ENCODE results near the gene PLCG1.
A peak's percentile ranks its signal among the peaks of the same experiment; 100 is the strongest.

The PLCG1 gene

DNA sequence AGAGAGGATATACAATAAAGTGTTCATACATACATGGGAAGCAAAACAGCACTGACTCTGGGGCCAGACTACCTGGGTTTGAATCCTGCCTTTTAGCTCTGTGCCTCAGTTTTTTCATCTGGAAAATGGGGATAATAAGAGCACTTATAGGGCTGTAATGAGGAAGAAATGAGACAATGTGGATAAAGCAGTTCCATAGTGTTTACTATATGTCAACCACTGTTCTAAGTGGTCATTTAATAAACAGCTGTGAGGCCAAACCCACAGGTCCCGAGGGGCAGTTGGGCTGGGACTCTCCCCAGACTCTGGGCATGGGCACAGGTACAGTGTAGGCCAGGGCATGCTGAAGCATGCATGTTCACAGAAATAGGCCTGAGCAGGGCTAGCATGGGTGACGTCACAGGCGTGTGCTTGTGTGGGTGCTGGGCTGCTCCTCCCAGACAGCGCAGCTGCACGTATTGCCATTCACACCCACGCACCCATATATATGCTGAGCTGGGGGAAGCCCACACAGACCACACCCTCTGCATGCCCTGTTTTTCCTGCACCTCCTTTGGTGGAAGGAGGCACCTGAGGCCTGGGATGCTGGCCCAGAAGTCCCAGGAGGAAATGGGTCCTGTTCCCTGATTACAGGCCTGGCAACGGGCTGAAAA lies 3.5 kb upstream of the PLCG1 start:
- H3K9me3 Mint-ChIP-seq = no peaks in the 10 kb centered on the region
- H3K27ac Mint-ChIP-seq = peak overlapping the region; percentile 39
- no peak overlapping the region for H3K4me3 Mint-ChIP-seq
- no peaks in the 10 kb centered on the region for H3K27me3 Mint-ChIP-seq (ENCODE audit: low read depth)
- H3K4me1 Mint-ChIP-seq (ENCODE audit: low read depth) = peaks cover 32% of the 10 kb centered on the region
- DNase-seq (ENCODE audit: low spot score) = peak; percentile 61
- peaks cover 9% of the 10 kb centered on the region for H3K36me3 Mint-ChIP-seq (ENCODE audit: low read depth)

GRCh38 chr20:41134362-41135186 lies 2.8 kb upstream of the PLCG1 start:
- Mint-ChIP-seq H3K27me3 (ENCODE audit: low read depth) (no peaks in the 10 kb centered on the region), H3K36me3 (ENCODE audit: low read depth) (peaks cover 14% of the 10 kb centered on the region)

GRCh38 chr20:41135187-41135887 lies 2.0 kb upstream of the PLCG1 start:
- Mint-ChIP-seq H3K27ac (peak overlapping the region; percentile 88), H3K36me3 (ENCODE audit: low read depth) (peaks cover 22% of the 10 kb centered on the region), H3K4me3 (peak overlapping the region; percentile 87), H3K4me1 (ENCODE audit: low read depth) (peaks cover 41% of the 10 kb centered on the region), H3K27me3 (ENCODE audit: low read depth) (no peaks in the 10 kb centered on the region), H3K9me3 (no peaks in the 10 kb centered on the region)
- DNase-seq (ENCODE audit: low spot score) = peak; percentile 55

More at GRCh38 chr20:41134362-41135186, 2.8 kb upstream of the PLCG1 start:
- H3K4me1 Mint-ChIP-seq (ENCODE audit: low read depth) = peaks cover 34% of the 10 kb centered on the region
- DNase-seq (ENCODE audit: low spot score) = no peak
- H3K4me3 Mint-ChIP-seq = no peak overlapping the region
- no peak overlapping the region for H3K27ac Mint-ChIP-seq
- no peaks in the 10 kb centered on the region for H3K9me3 Mint-ChIP-seq

DNA sequence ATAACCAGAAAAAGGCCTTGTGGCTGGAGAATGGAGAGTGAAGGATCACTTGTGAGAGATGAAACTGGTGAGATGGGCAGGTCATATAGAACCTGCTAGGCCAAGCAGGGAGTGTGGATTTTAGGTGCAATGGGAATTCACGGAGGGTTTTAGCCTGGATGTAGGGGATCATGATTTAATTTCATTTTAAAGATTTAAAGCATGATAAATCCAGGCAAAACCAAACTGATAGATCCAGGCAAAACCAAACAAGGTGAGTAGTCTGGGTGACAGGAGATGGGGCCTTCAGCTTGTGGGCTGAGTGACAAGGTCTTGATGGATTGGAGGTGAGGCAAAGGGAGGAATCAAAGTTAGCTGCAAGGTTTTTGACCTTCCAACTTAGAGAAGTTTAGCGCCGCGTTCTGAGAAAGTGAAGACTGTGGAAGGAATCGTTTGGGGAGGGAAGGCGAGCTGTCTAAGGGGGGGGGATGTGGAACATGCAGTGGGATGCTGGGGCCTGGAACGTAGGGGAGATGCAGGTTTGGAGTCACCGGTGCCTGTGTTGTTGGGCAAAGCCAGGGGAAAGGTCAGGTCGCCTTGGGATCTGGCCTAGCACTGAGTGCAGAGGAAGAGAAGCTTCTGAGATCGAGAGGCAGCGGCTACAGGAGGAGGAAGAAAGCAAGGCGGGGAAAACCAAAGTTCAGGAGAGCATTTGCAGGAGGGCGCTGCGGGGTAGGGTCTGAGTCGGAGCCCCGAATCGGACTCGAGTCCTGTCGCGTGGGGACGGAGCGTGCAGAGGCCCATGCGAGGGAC lies 1.3 kb upstream of the PLCG1 start:
- Mint-ChIP-seq H3K4me3 (peak overlapping the region; percentile 87), H3K36me3 (ENCODE audit: low read depth) (peaks cover 29% of the 10 kb centered on the region), H3K27me3 (ENCODE audit: low read depth) (no peaks in the 10 kb centered on the region), H3K9me3 (no peaks in the 10 kb centered on the region), H3K27ac (peak overlapping the region; percentile 88), H3K4me1 (ENCODE audit: low read depth) (peaks cover 46% of the 10 kb centered on the region)
- DNase-seq (ENCODE audit: low spot score) = peak; percentile 23

GRCh38 chr20:41137614-41138474 lies 501 bp downstream of the PLCG1 start:
- no peaks in the 10 kb centered on the region for H3K9me3 Mint-ChIP-seq
- H3K27ac Mint-ChIP-seq = peak overlapping the region; percentile 87
- H3K36me3 Mint-ChIP-seq (ENCODE audit: low read depth) = peaks cover 37% of the 10 kb centered on the region
- H3K4me1 Mint-ChIP-seq (ENCODE audit: low read depth) = peaks cover 61% of the 10 kb centered on the region
- H3K27me3 Mint-ChIP-seq (ENCODE audit: low read depth) = no peaks in the 10 kb centered on the region
- DNase-seq (ENCODE audit: low spot score) = peak; percentile 67
- H3K4me3 Mint-ChIP-seq = peak overlapping the region; percentile 92

DNA sequence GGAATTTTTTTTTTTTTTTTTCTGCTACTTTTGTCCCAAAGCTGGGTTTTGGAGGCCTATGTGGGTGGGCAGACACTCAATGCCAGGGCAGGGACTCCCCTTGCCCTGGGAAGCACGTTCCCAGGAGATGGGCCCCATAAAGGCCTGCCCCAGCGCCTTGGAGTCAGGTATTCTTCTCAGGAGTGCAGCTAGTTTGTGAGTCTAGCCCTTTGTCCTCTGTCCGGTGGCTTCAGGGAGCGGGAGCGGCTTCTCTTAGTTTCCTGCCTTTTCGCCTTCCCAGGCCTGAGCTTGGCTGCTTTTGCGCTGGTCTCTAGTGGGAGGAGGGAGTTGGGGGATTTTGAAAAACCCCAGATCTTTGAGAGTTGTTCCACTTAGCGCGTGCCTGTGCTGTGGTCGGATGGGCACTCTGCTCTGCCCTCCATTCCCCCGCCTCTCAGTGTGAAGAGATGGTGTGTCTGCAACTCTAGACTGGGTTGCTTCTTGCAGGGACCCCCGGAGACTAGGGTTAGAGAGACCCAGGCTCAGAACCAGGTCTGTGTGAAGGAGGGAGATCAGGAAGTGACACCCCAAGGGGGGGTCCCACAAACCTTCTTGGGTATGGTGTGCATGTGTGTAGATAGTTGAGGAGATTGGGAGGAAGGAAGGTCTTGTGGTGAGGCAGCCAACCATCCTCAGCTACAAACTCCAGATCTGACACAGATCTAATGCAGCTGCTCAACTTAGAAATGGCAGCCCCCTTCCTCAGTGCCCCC lies 1.3 kb downstream of the PLCG1 start:
- Mint-ChIP-seq H3K4me3 (peak overlapping the region; percentile 92), H3K27ac (peak overlapping the region; percentile 87), H3K4me1 (ENCODE audit: low read depth) (peaks cover 65% of the 10 kb centered on the region), H3K36me3 (ENCODE audit: low read depth) (peaks cover 40% of the 10 kb centered on the region), H3K27me3 (ENCODE audit: low read depth) (no peaks in the 10 kb centered on the region), H3K9me3 (no peaks in the 10 kb centered on the region)
- DNase-seq (ENCODE audit: low spot score) = peak; percentile 51

GRCh38 chr20:41139227-41140093 lies 2.1 kb downstream of the PLCG1 start:
- H3K4me3 Mint-ChIP-seq = peak overlapping the region; percentile 92
- no peaks in the 10 kb centered on the region for H3K27me3 Mint-ChIP-seq (ENCODE audit: low read depth)
- H3K36me3 Mint-ChIP-seq (ENCODE audit: low read depth) = peaks cover 47% of the 10 kb centered on the region
- no peaks in the 10 kb centered on the region for H3K9me3 Mint-ChIP-seq
- DNase-seq (ENCODE audit: low spot score) = peak; percentile 52
- peaks cover 69% of the 10 kb centered on the region for H3K4me1 Mint-ChIP-seq (ENCODE audit: low read depth)
- H3K27ac Mint-ChIP-seq = peak overlapping the region; percentile 87

DNA sequence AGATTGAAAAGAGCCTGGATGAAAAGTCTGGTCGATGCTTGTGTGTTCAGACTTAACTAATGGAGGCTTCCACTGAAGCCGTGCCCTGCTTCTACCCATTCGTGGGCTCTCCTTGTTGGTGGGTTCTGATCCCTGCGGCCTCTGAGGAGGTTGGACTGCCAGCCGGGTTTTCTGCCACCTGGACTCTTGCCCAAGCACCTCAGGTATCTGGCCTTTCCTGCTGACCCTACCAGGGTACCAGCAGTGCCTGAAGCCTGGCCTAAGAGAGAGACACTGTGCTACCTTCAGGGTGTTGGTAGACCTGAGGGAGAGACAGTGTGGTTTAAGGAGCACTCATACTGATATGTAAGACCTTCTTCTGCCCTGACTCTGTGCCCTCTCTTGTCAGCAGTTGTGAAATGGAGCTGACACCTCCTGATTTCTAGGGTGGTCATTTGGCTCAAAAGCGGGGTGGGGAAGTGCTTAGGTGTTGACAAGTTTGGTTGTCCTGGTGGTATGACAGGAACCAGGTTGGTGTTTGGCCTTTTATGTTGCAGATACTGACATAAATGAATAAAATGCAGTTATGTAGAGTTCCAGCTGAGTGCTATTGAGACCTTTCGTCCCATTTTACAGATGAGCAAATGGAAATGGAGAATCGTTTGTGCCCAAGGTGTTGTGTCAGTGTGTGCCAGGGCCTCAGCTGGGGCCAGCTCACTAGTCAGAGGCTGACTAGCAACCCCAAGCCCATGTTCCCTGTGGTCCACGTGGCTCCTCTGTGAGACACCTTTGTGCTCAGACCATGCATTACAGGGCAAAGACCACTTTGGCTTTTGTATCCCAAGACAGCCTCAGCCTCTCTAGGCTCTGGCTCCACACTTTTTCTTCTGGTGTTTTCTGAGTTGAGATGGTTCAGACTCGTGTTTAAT lies 3.1 kb downstream of the PLCG1 start:
- Mint-ChIP-seq H3K9me3 (no peaks in the 10 kb centered on the region), H3K27me3 (ENCODE audit: low read depth) (no peaks in the 10 kb centered on the region), H3K36me3 (ENCODE audit: low read depth) (peaks cover 56% of the 10 kb centered on the region), H3K4me3 (peak overlapping the region; percentile 92), H3K4me1 (ENCODE audit: low read depth) (peaks cover 70% of the 10 kb centered on the region), H3K27ac (peak overlapping the region; percentile 87)
- DNase-seq (ENCODE audit: low spot score) = no peak

DNA sequence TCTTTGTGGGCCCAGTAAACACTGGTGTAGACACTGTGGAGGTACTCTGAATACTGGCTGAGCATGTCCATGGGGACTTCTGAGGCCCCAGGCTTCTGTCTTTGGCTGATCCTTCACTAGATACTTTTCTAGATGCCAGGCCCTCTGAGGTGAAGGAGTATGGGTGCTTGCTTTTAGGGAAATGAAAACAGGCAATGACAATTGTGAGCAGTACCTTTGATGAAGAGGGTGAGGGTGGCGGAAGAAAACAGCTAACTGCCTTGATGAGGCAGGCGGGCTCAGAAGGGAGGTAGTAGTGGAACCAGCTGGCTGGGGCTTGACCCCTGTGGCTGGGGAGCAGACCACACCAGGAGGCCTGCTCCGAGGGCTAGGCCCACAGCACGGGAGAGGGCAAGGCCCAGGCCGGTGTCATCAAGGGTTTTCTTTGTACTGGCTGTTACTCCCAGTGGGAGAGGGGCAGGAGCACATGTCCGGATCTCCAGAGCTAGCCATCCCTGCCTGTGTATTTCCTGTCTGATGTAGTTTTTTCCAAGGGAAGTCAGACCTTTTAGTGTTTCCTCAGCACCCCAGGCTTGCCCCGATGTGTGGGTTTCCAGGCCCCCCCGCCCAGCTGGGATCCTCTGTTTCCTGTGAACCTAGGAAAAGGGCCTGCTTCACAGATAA lies 3.9 kb downstream of the PLCG1 start:
- H3K9me3 Mint-ChIP-seq = no peaks in the 10 kb centered on the region
- no peaks in the 10 kb centered on the region for H3K27me3 Mint-ChIP-seq (ENCODE audit: low read depth)
- peak overlapping the region; percentile 87 for H3K27ac Mint-ChIP-seq
- peaks cover 68% of the 10 kb centered on the region for H3K4me1 Mint-ChIP-seq (ENCODE audit: low read depth)
- peak overlapping the region; percentile 92 for H3K4me3 Mint-ChIP-seq
- peak; percentile 22 for DNase-seq (ENCODE audit: low spot score)
- H3K36me3 Mint-ChIP-seq (ENCODE audit: low read depth) = peaks cover 61% of the 10 kb centered on the region

DNA sequence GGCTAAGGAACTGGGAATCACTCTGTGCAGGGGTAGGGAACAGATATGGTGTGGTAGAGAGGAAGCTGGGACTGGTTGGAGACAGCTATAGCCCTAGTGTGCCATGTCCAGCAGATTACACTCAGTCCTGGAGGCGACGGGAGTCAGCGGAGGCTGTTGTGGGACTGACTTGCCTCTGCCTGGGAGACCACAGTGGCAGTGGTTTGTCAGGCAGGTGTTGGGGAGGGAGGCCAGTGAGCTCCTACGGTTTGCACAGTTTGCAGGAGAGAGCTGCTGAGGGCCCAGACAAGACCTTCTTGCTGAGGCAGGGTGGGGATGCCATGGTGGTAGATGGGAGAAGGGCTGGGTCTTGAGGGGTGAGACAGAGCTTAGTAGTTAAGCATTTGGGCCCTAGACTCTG lies 4.9 kb downstream of the PLCG1 start:
- Mint-ChIP-seq H3K27me3 (ENCODE audit: low read depth) (no peaks in the 10 kb centered on the region), H3K36me3 (ENCODE audit: low read depth) (peaks cover 69% of the 10 kb centered on the region)

More for the DNA sequence above, 4.9 kb downstream of the PLCG1 start:
- DNase-seq (ENCODE audit: low spot score) = no peak
- peak overlapping the region; percentile 92 for H3K4me3 Mint-ChIP-seq
- H3K4me1 Mint-ChIP-seq (ENCODE audit: low read depth) = peaks cover 76% of the 10 kb centered on the region
- H3K27ac Mint-ChIP-seq = peak overlapping the region; percentile 87
- H3K9me3 Mint-ChIP-seq = no peaks in the 10 kb centered on the region

Data from T-helper 2 cell treated with Interferon-gamma antibody and Interleukin-4, amounts not matched to agents 5 μg/mL and 100 μg/mL, for 36 hours (primary cell).